HG03457 (cell line): ENCODE results near the gene NETO2.

Experiments used
- ATAC-seq: cut with Tn5 transposase; IDR thresholded peaks from one replicate; pipeline ENCODE4 v1.9.1; 2021; ENCODE audit warnings: moderate number of reproducible peaks; ENCODE audit not compliant: unreplicated experiment

The NETO2 gene

GRCh38 chr16:47047524-47048203, 96.1 kb downstream of the NETO2 start:
- ATAC-seq = no peak

- ATAC-seq = no peak
These were observed 96.8 kb downstream of the NETO2 start for GRCh38 chr16:47046726-47047523.

GRCh38 chr16:47045459-47045858, 98.3 kb downstream of the NETO2 start:
- no peak for ATAC-seq

GRCh38 chr16:47045023-47045422, 98.7 kb downstream of the NETO2 start:
- no peak for ATAC-seq

GRCh38 chr16:47043970-47044684, 99.6 kb downstream of the NETO2 start:
- no peak for ATAC-seq

GRCh38 chr16:47043200-47043599, 100.5 kb downstream of the NETO2 start:
- ATAC-seq = no peak

GRCh38 chr16:47037746-47038458, 105.8 kb downstream of the NETO2 start:
- ATAC-seq = peak; percentile 66

- no peak for ATAC-seq
These were observed 106.4 kb downstream of the NETO2 start for GRCh38 chr16:47037396-47037745.

- ATAC-seq = no peak
These were observed 107.5 kb downstream of the NETO2 start for GRCh38 chr16:47036201-47036600.

- ATAC-seq = no peak
These were observed 108.3 kb downstream of the NETO2 start for GRCh38 chr16:47035436-47035835.

- no peak for ATAC-seq
These were observed 109.3 kb downstream of the NETO2 start for GRCh38 chr16:47034455-47034854.

GRCh38 chr16:47033176-47033575, 110.6 kb downstream of the NETO2 start:
- ATAC-seq = no peak

- no peak for ATAC-seq
These were observed 114.0 kb downstream of the NETO2 start for GRCh38 chr16:47029724-47030123.

GRCh38 chr16:47028767-47029377, 114.9 kb downstream of the NETO2 start:
- no peak for ATAC-seq
